H9 (cell line): ENCODE results near the gene FBXO21. TPM values are rescaled to one million over a fixed set of nuclear protein-coding genes. Genes with fewer than 3 reads are reported as not detected.

Experiments
- DNase-seq: peaks from one replicate; pipeline ENCODE4 v3.0.0-alpha.2; 2017
- H2AFZ ChIP-seq: one replicate; pipeline ENCODE4 v1.6.1; 2013; ENCODE audit warnings: mild to moderate bottlenecking, low read length, control low read depth, moderate library complexity
- H2AK5ac ChIP-seq: 2 replicates; pipeline ENCODE4 v1.6.1; 2013; ENCODE audit warnings: low read length, control low read depth, mixed read lengths; ENCODE audit not compliant: insufficient read length
- H2BK120ac ChIP-seq: one replicate; pipeline ENCODE4 v1.6.1; 2013; ENCODE audit warnings: low read depth, mild to moderate bottlenecking, low read length, control low read depth, inconsistent platforms; ENCODE audit not compliant: poor library complexity, severe bottlenecking
- H2BK12ac ChIP-seq: 2 replicates; pipeline ENCODE4 v1.6.1; 2013; ENCODE audit warnings: low read length, control low read depth, mixed read lengths, low read depth; ENCODE audit not compliant: insufficient read length
- H2BK15ac ChIP-seq: 2 replicates; pipeline ENCODE4 v1.6.1; 2013; ENCODE audit warnings: low read depth, low read length, control low read depth
- H2BK20ac ChIP-seq: one replicate; pipeline ENCODE4 v1.6.1; 2013; ENCODE audit warnings: low read depth, mild to moderate bottlenecking, low read length, control low read depth, inconsistent platforms; ENCODE audit not compliant: poor library complexity, severe bottlenecking
- H2BK5ac ChIP-seq: 2 replicates; pipeline ENCODE4 v1.6.1; 2013; ENCODE audit warnings: low read length, control low read depth, mixed read lengths; ENCODE audit not compliant: insufficient read length
- H3K14ac ChIP-seq: 2 replicates; pipeline ENCODE4 v1.6.1; 2013; ENCODE audit warnings: low read length, control low read depth; ENCODE audit not compliant: insufficient read depth
- H3K18ac ChIP-seq: 2 replicates; pipeline ENCODE4 v1.6.1; 2013; ENCODE audit warnings: low read depth, mild to moderate bottlenecking, mixed read lengths, low read length, control low read depth; ENCODE audit not compliant: insufficient read length
- H3K23ac ChIP-seq: 2 replicates; pipeline ENCODE4 v1.6.1; 2013; ENCODE audit warnings: low read length, control low read depth, mixed read lengths, low read depth; ENCODE audit not compliant: insufficient read length
- H3K23me2 ChIP-seq: 2 replicates; pipeline ENCODE4 v1.6.1; 2013; ENCODE audit warnings: low read depth, mild to moderate bottlenecking, mixed read lengths, low read length, control low read depth; ENCODE audit not compliant: insufficient read length, poor library complexity, severe bottlenecking
- H3K27ac ChIP-seq: 2 replicates; pipeline ENCODE4 v1.5.1; 2013; ENCODE audit warnings: low read length, control low read depth, mixed read lengths, low read depth; ENCODE audit not compliant: insufficient read length
- H3K27me3 ChIP-seq: 2 replicates; pipeline ENCODE4 v1.6.1; 2013; ENCODE audit warnings: low read length, control low read depth, inconsistent platforms; ENCODE audit not compliant: insufficient read depth
- H3K4ac ChIP-seq: 2 replicates; pipeline ENCODE4 v1.6.1; 2013; ENCODE audit warnings: low read depth, mild to moderate bottlenecking, control low read depth, inconsistent platforms, low read length, moderate library complexity
- H3K4me1 ChIP-seq: 2 replicates; pipeline ENCODE4 v1.6.1; 2013; ENCODE audit warnings: low read length, control low read depth, inconsistent platforms; ENCODE audit not compliant: insufficient read depth
- H3K4me2 ChIP-seq: 2 replicates; pipeline ENCODE4 v1.6.1; 2013; ENCODE audit warnings: low read length, control low read depth, mixed read lengths; ENCODE audit not compliant: insufficient read length, insufficient read depth
- H3K56ac ChIP-seq: 2 replicates; pipeline ENCODE4 v1.6.1; 2013; ENCODE audit warnings: low read depth, mild to moderate bottlenecking, mixed read lengths, low read length, control low read depth; ENCODE audit not compliant: insufficient read length
- H3K79me1 ChIP-seq: 2 replicates; pipeline ENCODE4 v1.6.1; 2013; ENCODE audit warnings: low read depth, mild to moderate bottlenecking, moderate library complexity, low read length, control low read depth, inconsistent platforms; ENCODE audit not compliant: insufficient read depth, poor library complexity, severe bottlenecking
- H3K79me2 ChIP-seq: 2 replicates; pipeline ENCODE4 v1.6.1; 2013; ENCODE audit warnings: low read length, control low read depth, inconsistent platforms; ENCODE audit not compliant: insufficient read depth
- H3K9ac ChIP-seq: 2 replicates; pipeline ENCODE4 v1.6.1; 2013; ENCODE audit warnings: low read length, control low read depth, mixed read lengths; ENCODE audit not compliant: insufficient read length; ENCODE audit errors: extremely low read depth
- H3K9me3 ChIP-seq: one replicate; pipeline ENCODE4 v1.6.1; 2013; ENCODE audit warnings: low read depth, low read length, inconsistent platforms; ENCODE audit not compliant: control insufficient read depth
- H3T11ph ChIP-seq: one replicate; pipeline ENCODE4 v1.6.1; 2013; ENCODE audit warnings: mild to moderate bottlenecking, low read length, control low read depth, inconsistent platforms
- H4K20me1 ChIP-seq: one replicate; pipeline ENCODE4 v1.6.1; 2013; ENCODE audit not compliant: control insufficient read depth, insufficient read length, insufficient read depth
- H4K5ac ChIP-seq: 2 replicates; pipeline ENCODE4 v1.6.1; 2013; ENCODE audit warnings: low read depth, mild to moderate bottlenecking, mixed read lengths, low read length, control low read depth; ENCODE audit not compliant: insufficient read length
- H4K8ac ChIP-seq: replicated peaks from 2 replicates; pipeline ENCODE4 v1.6.1; 2013; ENCODE audit warnings: low read length, control low read depth, mixed read lengths, low read depth; ENCODE audit not compliant: insufficient read length
- H4K91ac ChIP-seq: 2 replicates; pipeline ENCODE4 v1.6.1; 2013; ENCODE audit warnings: low read depth, mild to moderate bottlenecking, moderate library complexity, mixed read lengths, low read length, control low read depth; ENCODE audit not compliant: insufficient read length
- H3K27ac Mint-ChIP-seq, 3 experiments: 2 replicates in 2 of 3; 3 replicates in 1 of 3; pipeline ENCODE4 v1.8.0; 2020 to 2021; ENCODE audit warnings: mixed read lengths in 3 of 3, mild to moderate bottlenecking in 1 of 3, moderate library complexity in 1 of 3
- H3K27me3 Mint-ChIP-seq: 2 replicates; pipeline ENCODE4 v1.8.0; 2021; ENCODE audit warnings: low read depth, mild to moderate bottlenecking, moderate library complexity, mixed read lengths
- H3K36me3 Mint-ChIP-seq, 3 experiments: 2 replicates in 2 of 3; 3 replicates in 1 of 3; pipeline ENCODE4 v1.8.0; 2020 to 2021; ENCODE audit warnings: low read depth in 3 of 3, mixed read lengths in 3 of 3; ENCODE audit not compliant: insufficient read depth in 1 of 3
- H3K4me1 Mint-ChIP-seq, 2 experiments: 2 replicates each; pipeline ENCODE4 v1.8.0; 2020; ENCODE audit warnings: mixed read lengths in 2 of 2
- H3K4me3 Mint-ChIP-seq, 2 experiments: 2 replicates in 1 of 2; 3 replicates in 1 of 2; pipeline ENCODE4 v1.8.0; 2020 to 2021; ENCODE audit warnings: mild to moderate bottlenecking in 2 of 2, mixed read lengths in 2 of 2, moderate library complexity in 1 of 2
- H3K9me3 Mint-ChIP-seq, 2 experiments: 2 replicates in 1 of 2; 3 replicates in 1 of 2; pipeline ENCODE4 v1.8.0; 2020; ENCODE audit warnings: mild to moderate bottlenecking in 2 of 2, mixed read lengths in 2 of 2, moderate library complexity in 1 of 2
- CTCF ChIP-seq: fragments of 200-600 bp; sonication (generic); conservative IDR thresholded peaks from 3 replicates; pipeline ENCODE4 v1.8.0; 2021; ENCODE audit warnings: antibody characterized with exemption, mild to moderate bottlenecking
- WGBS: extraction: QIAGEN DNeasy Blood & Tissue Kit; methylation state at CpG from one replicate; pipeline ENCODE4 v1.1.7; 2013; ENCODE audit warnings: missing lambda C conversion rate, low lambda C conversion rate, mixed read lengths; ENCODE audit not compliant: insufficient read length; ENCODE audit errors: extremely low coverage; 5-methylcytosine and 5-hydroxymethylcytosine counted together
- total RNA-seq: library from RNA; stranded (reverse); gene quantifications from 2 replicates; pipeline ENCODE4 v1.2.1, GENCODE V29; 2021

Gene FBXO21
- total RNA-seq, 1 experiment from 2014 or later, result 58.6 TPM

DNA sequence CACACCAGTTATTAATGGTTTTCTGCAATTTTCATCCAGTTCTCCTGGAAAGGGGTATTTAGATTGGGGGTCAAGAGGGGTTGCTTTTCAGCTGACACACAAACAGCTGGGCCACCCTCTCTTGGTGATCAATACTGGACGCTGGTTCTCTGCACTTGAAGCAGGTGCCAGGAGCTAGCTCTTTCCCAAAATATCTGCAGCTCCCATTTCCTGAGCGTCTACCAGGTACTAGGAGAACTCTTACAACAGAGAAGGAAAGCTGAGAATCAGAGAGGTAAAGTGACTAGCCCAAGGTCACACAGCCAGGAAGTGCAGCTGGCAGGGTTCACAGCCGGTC is 92.3 kb downstream of the FBXO21 start:
- H3K9me3 ChIP-seq, result no peaks in the 10 kb centered on the region
- no peak overlapping the region for H3T11ph ChIP-seq
- peak overlapping the region; percentile 52 for H3K4me2 ChIP-seq
- peaks cover 3% of the 10 kb centered on the region; the same call in 1 of the 2 replicates for H3K27me3 ChIP-seq
- no peak overlapping the region for H2AK5ac ChIP-seq
- WGBS, result no CpG with 5 or more reads among the region's 3 CpGs
- no peak overlapping the region for H2AFZ ChIP-seq
- no peaks in the 10 kb centered on the region for H3K4me1 ChIP-seq
- no peaks in the 10 kb centered on the region for H3K79me1 ChIP-seq
- Mint-ChIP-seq H3K4me3 (peak overlapping the region; percentile 65 to 84), H3K4me1 (peaks cover 26 to 43% of the 10 kb centered on the region in 2 experiments), H3K36me3 (peaks cover 0 to 4% (median 0%) of the 10 kb centered on the region in 3 experiments; a peak in 1 of 7 replicates), H3K27ac (no peak overlapping the region), H3K27me3 (peaks cover 56% of the 10 kb centered on the region), H3K9me3 (no peaks in the 10 kb centered on the region)
- H3K23me2 ChIP-seq, result peaks cover 9% of the 10 kb centered on the region
- H3K14ac ChIP-seq, result no peak overlapping the region; the same call in 1 of the 2 replicates
- H3K56ac ChIP-seq, result no peak overlapping the region
- H2BK15ac ChIP-seq, result no peak overlapping the region
- no peak overlapping the region for H3K9ac ChIP-seq
- no peak overlapping the region for H3K4ac ChIP-seq
- H4K8ac ChIP-seq, result no peak overlapping the region
- no peak for TF ChIP-seq CTCF
- H3K18ac ChIP-seq, result no peak overlapping the region
- no peak overlapping the region for H2BK120ac ChIP-seq
- H2BK20ac ChIP-seq, result no peak overlapping the region
- no peak overlapping the region for H2BK12ac ChIP-seq
- no peak overlapping the region for H3K23ac ChIP-seq
- H3K27ac ChIP-seq, result no peak overlapping the region
- no peak overlapping the region for H4K91ac ChIP-seq
- H4K5ac ChIP-seq, result no peak overlapping the region
- DNase-seq, result no peak
- H4K20me1 ChIP-seq, result no peaks in the 10 kb centered on the region
- no peaks in the 10 kb centered on the region for H3K79me2 ChIP-seq
- no peak overlapping the region for H2BK5ac ChIP-seq
